GM18861 (cell line): ENCODE measurements around the gene SESN3.
A peak's percentile ranks its signal among the peaks of the same experiment; 100 is the strongest.
"Not testable (repeated sequence)": the region's sequence is repeated elsewhere in the genome, so short reads cannot be mapped to it uniquely, and the experiment has no call there.

Experiments used
- ATAC-seq: cut with Tn5 transposase; IDR thresholded peaks from one replicate; pipeline ENCODE4 v1.9.1; 2021; ENCODE audit not compliant: unreplicated experiment

Gene SESN3, protein sequence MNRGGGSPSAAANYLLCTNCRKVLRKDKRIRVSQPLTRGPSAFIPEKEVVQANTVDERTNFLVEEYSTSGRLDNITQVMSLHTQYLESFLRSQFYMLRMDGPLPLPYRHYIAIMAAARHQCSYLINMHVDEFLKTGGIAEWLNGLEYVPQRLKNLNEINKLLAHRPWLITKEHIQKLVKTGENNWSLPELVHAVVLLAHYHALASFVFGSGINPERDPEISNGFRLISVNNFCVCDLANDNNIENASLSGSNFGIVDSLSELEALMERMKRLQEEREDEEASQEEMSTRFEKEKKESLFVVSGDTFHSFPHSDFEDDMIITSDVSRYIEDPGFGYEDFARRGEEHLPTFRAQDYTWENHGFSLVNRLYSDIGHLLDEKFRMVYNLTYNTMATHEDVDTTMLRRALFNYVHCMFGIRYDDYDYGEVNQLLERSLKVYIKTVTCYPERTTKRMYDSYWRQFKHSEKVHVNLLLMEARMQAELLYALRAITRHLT

DNA sequence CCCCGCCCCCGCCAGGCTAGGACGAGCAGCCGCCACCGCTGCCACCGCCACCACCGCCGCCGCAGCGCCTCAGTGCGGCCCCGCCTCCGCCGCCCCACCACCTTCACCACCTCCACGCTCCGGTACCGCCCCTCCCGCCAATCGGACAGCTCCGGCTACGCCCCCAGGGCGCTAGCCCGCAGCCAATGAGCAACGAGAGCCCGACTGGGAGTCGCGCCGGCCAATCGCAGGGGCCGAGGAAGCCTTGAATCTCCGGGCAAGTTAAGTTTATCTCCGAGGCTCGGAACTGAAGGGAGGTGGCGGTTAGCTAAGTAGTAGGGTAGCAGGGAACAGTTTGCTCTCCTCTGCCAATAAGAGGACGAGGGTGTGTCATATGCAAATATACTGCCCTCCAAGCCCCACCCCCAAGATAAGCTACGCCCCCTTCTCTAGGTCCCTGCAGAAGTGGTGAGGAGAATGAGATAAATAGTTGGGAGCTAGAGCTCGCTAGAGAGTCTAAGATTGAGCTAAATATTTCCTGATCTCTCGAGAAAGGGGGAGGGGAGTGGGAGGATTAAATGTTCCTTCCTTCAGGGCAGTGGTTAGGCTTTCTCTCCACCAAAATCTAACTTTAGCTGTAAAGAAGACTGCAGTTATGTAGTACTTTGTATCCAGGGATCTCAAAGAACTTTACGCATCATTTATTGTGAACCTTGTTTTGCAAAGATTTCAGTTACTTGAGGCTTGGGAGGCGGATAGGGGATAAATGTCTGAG lies at the start of gene SESN3:
Gene SESN3, minus strand, starts transcription at position 76 of the 754 bp plus-strand sequence. CDS start 342 bp downstream, outside the sequence.
- peak; percentile 97 for ATAC-seq

GRCh38 chr11:95279921-95280868 lies 49.2 kb upstream of the SESN3 start:
- no peak for ATAC-seq

DNA sequence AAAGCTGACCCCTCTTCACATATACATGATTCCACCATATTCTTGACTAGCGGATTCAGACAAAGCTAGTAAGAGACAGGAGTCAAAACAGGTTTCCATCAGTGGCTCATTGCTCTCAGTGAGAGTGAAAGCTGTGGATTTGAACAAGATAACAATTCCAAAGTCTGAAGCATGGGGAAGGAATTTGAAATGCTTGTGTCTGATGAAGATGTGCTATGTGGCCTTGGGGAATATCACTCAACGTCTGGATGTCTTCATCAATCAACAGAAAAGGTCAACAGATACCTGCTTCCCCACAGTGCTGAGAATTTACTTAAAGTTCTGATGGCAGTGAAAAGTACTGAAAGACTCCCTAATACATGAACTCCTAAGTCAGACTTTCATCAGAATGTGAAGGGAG lies 46.9 kb upstream of the SESN3 start:
- no peak for ATAC-seq

DNA sequence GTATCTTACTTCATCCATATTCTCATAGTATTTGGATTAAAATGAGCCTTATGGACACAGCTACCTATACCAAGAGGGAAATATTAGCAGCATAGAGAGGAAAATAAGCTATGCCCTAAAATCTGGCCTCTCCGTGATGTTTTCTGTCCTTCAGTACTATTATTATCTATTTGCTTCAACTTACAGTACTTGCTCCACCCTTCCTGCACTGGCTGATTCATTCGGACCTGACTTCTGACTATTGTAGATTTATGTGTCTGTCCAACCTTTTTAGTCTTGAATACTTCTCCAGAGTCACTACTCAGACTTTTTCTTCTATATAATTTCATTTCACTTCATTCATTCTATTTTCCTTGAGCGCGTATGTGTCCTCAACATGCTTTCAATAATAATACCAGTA lies 45.1 kb upstream of the SESN3 start:
- no peak for ATAC-seq

GRCh38 chr11:95273618-95274017 lies 42.6 kb upstream of the SESN3 start:
- ATAC-seq, result not testable (repeated sequence)

DNA sequence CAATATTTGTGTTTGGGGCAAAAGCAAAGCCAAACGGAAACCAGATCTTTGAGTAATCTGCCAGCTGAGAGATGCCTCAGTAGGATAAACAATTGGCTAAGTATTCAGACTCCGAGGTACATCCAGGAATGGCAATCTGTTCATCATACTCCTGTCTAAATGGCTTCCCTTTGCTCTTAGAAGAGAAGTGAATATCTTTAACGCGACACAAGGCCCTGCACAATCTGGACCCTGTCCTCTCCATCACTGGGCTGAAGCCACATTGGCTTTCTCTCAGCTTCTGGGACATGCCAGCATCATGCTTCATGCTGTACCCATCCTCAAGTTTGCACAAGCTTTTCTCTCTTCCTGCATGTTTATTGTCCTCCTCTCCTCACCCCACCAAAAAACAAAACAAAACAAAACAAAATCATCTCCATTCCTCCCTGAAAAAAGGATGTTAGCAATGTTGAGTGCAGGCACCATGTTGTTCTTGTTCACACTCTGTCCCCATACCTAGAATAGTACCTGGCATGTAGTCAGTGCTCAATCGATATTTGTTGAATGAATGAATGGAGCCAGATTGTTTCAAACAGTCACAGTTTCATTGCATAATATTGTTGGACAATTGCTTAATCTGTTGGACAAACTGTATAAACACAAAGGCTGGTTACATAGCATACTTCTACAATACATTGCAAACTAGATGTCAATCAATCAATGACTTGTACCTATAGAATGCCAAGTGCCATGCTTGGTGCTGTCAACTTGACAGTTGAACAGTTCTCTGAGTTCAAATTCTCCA lies 38.2 kb upstream of the SESN3 start:
- no peak for ATAC-seq

- no peak for ATAC-seq
Observed at GRCh38 chr11:95268391-95268790, 37.4 kb upstream of the SESN3 start.

DNA sequence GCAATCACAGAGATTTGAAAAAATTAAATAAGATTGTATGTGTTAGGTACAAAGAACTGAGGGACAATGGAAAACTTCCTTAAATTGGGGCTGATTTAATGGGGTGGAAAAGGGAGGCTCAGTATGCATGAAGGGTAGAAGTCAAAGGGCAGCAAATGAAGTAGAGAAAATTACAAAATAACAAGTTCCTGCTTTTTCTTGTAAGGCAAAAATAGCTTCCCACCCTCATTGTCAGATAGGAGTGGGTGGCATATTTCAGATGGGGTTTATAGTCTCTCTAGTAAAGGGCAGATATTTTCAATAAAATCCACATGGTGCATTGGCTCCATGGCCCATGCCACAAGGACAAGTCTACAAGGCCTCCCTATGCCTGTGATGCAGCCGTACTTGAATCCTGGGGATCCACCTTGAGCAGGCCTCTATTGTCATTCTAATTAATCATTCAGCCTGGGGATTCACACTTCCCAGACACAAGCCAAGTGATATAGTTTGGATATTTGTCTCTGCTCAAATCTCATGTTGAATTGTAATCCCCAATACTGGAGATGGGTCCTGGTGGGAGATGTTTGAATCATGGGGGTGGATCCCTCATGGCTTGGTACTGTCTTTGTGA lies 36.7 kb upstream of the SESN3 start:
- no peak for ATAC-seq

- no peak for ATAC-seq
Observed at GRCh38 chr11:95266751-95267374, 35.9 kb upstream of the SESN3 start.

DNA sequence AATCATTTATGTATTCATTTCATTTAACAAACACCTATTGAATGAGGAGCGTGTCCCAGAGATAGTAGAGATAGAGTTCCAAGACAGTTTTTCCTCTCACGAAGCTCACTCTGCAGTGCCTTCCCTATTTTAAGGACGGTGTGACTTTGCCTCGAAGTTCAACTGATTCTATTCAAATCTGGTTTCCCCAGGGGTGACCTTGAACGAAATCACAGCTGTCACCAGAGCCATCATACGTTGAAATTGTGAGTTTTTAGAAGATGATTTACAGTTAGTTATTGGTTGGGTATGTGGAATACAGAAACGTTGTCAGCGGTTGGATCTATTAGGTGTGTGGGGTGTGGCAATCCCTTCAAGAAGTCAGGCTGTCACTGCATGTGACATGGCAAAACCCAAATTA lies 33.9 kb upstream of the SESN3 start:
- no peak for ATAC-seq

DNA sequence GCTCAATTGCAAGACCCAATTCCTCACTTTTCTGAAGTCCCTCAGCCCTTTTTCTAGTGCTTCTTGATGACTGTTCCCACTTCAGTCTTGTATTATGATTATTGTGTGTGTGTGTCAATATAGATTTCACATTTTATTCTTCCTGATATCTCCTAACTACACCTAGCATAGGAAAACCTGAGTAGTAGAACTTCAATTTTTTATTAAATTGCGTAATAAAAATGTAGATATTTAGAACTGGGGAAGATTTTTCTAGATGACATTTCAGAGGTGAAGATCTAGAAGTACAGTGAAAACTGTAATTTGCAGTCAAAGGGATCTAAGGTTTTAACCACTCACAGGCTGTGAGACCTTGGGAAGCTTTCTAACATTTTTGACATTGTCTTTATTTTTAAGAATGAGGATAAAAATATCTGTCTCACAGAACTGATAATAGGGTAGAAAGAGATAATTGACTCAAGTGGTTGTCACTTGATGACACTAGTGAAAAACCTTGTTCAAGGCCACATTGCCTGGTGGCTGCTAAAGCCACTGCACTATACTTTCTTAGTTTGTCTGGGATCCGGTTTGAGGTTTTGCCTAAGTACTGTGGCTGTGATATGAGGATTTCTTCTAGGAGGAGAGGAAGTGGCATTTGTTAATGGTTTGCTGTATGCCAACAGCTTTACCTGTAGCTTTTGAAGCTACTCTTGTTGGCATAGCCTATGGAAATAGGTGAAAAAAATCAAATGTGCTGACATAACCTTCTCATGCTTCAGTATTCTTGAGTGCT lies 32.2 kb upstream of the SESN3 start:
- no peak for ATAC-seq

DNA sequence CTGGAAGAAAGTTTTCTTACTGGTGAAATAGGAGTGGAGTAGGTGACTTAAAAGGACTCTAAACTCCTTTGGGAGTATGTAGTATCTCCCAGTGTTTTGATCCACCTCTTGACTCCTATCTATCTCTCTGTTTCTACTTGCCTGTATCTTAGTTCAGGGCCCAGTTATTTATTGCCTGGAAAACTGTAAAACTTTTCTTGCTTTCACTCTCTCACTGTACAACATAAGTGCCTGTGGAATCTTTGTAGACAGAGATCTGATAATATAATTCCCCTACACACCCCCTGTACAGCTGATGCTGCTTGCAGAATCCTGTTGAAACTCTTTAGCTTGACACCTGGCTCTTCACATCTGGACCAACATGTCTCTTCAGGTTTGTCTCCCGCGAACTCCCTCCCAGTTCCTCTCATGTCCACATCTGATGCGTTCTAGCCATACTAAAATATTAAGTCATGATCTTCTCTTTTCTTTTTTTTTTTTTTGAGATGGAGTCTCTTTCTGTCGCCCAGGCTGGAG lies 26.5 kb upstream of the SESN3 start:
- ATAC-seq, result no peak

- ATAC-seq, result no peak
Observed at GRCh38 chr11:95256321-95256779, 25.3 kb upstream of the SESN3 start.

DNA sequence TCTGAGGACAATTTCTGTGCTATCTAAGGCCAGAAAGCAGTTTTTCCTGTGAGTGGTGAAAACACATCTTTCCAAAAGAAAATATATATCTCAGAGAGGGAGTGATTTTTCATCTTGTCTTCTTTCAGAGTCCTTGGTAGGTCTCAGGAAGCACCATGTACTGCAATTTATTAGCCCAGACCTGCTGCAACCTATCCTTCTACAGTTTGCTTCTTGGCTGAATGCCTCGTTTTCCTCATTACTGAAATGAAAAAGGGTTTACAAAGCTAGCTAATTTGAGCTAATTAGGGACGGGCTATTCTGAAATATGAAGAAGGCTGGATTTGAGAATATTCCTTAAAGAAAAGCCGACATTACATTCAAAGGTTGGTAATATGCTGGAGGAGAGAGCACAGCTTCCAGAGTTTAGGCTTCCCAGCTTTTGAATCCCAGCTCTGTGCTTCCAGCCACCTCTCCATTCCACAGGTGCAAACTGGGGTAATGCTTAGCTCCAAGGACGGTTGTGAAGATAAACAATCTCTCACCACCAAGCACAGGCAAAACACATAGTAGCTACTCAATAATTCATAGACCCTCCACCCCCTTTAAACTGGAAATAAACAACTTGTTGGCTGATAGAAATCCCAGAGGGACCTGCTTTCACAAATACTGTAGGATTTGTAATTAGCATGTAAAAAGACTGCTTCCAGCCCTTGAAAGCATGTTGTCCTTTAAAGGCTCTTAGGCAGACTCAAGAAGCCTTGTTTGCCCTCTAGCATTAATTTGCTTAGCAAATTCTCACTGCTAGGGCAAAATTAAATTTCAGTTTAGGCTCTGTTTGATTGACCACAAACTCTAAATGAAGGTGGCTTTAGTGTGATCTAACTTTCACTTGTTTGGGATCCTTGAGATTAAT lies 24.5 kb upstream of the SESN3 start:
- no peak for ATAC-seq

DNA sequence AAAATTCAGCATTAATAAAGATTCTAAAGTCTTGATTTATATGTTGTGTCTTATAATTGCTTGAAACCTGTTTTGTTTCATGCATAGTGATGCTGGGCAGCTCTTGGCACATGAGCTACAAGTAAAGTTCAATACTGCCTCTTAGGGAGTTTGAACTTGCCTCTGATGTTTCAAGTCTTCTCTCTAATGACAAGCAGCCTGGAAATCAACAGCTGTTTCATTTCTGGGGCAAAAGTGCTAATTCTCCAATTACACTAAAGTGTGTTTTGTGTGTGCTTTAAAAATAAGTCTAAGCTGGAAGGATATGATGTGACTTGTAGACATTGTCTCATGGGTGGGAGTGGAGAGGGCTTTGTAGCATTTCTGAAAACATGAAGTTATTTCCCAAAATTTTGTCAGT lies 23.7 kb upstream of the SESN3 start:
- peak; percentile 6 for ATAC-seq

DNA sequence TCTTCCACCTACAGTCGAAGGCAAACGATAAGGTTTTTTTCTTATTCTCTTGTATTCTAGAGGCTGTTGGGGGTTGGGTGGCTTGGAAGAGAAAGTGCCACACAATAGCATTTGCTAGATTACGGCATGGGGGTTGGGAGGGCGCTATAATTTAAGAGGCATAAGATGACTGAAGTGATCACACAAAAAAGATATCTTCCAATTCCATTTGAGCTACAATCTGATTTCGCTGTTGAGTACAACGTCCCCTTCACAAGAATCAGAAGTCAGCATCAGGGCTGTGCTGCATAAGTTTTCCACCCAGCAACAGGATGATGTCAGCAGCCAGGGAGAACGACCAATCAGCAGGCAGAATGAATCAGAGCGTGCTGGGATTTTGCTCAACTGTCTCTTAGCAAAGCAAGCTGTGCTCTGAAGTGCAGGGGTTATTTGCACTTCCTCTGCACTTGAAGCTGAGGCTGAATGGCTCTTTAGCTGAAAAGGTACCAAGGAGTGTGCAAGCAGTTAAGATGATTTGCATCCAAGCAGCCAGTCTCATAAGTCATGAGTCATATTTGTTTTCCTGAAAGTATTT lies 23.2 kb upstream of the SESN3 start:
- peak; percentile 98 for ATAC-seq

DNA sequence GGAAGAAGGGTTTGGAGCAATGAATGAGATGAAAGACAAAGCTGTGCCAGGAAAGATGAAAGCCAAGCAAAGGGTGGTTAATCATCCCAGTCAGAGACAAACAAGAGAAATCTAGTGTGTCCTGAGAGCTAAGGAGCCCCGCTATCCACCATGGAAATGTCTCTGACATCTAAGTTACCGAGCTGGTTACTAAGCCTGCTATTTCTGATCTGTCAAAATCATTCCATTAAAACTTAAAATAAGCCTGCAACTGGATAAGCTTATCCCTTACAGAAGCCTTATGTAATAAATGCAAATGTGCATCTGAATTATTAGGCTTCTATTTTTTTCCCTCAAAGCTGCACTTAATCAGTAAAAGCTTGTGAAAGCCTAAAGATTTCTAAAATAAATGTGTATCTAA lies 22.1 kb upstream of the SESN3 start:
- ATAC-seq, result no peak
